GM18873 (cell line): Measurements from ENCODE around the gene KDM3B.

Source experiments
- ATAC-seq: cut with Tn5 transposase; IDR thresholded peaks from one replicate; pipeline ENCODE4 v1.9.1; 2021; ENCODE audit warnings: mild to moderate bottlenecking, moderate library complexity, moderate number of reproducible peaks; ENCODE audit not compliant: unreplicated experiment, low FRiP score

Gene KDM3B

GRCh38 chr5:138448481-138449398 is 96.3 kb downstream of the KDM3B start:
- no peak for ATAC-seq

GRCh38 chr5:138449501-138450239 is 97.2 kb downstream of the KDM3B start:
- ATAC-seq: no peak

GRCh38 chr5:138450971-138451370 is 98.5 kb downstream of the KDM3B start:
- no peak for ATAC-seq

DNA sequence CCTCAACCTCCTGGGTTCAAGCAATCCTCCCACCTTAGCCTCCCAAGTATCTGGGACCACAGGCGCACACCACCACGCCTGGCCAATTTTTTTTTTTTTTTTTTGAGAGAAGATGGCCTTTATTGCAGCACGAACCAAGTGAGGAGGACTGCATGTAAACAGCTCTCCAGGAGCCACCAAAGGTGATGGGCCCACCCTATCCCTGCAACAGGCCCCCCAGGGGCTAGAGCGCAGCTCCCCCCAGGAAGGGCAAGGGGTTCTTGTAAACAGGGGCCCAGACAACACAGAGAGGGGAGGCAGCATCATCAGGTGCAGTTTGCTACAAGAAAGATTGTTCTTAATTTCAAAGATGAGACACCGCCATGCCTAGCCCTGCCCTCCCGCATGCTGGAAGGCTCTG is 100.2 kb downstream of the KDM3B start:
- ATAC-seq: no peak

- ATAC-seq: no peak
Observed at GRCh38 chr5:138453590-138453989, 101.1 kb downstream of the KDM3B start.

- no peak for ATAC-seq
Observed at GRCh38 chr5:138454121-138454520, 101.6 kb downstream of the KDM3B start.

- no peak for ATAC-seq
Observed at GRCh38 chr5:138455232-138455930, 102.9 kb downstream of the KDM3B start.

DNA sequence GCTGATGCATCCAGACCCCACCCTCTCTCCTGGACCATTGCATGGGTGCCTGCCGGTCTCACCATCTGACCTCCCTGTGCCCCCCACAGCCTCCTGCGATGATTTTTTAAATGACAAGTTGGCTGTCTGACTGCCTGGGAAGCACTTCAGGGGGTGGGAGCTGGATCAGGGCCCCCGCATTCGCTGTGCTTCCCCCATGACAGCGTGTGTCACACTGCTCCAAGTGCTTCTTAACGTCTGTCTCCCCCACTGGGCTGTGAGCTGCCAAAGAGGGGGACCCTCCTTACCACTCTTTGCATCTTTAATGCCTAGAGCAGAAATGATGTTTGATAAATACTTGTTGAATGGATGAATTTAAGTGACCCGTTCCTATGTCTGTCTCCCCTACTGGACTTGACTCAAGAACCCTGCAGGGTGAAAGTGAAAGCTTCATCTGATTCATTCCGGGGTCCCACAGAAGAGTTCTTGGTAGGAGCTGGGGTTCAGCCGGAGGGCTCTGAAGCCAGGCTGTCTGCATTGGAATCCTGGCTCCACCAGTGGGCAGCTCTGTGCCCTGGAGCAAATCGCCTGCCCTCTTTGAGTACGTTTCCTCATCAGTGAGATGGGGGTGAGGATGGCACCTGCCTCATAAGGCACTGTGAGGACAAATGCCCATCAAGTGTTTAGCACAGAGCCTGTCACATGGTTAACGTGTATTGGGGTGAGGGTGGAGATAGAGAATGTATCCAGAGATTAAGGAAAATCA is 105.2 kb downstream of the KDM3B start:
- no peak for ATAC-seq

DNA sequence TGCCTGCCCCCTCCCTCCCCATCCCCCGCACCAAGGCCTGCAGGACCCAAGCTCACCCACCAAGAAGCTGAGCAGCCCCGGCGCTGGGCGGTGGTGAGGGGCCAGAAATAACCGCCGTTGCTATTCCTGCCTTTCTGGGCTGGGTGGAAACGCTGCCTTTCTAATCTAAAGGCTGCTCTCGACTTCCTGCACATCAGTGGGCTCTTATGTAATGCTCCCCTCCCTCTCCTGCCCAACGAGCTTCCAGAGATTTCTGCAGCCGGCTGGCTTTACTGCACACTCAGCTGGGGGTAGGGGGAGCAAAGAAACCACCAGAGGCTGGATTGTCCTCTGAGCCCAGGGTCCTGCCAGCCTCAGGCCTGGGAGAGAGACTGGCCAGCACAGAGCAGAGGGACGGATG is 105.9 kb downstream of the KDM3B start:
- no peak for ATAC-seq

GRCh38 chr5:138458856-138459255 is 106.4 kb downstream of the KDM3B start:
- ATAC-seq: no peak

DNA sequence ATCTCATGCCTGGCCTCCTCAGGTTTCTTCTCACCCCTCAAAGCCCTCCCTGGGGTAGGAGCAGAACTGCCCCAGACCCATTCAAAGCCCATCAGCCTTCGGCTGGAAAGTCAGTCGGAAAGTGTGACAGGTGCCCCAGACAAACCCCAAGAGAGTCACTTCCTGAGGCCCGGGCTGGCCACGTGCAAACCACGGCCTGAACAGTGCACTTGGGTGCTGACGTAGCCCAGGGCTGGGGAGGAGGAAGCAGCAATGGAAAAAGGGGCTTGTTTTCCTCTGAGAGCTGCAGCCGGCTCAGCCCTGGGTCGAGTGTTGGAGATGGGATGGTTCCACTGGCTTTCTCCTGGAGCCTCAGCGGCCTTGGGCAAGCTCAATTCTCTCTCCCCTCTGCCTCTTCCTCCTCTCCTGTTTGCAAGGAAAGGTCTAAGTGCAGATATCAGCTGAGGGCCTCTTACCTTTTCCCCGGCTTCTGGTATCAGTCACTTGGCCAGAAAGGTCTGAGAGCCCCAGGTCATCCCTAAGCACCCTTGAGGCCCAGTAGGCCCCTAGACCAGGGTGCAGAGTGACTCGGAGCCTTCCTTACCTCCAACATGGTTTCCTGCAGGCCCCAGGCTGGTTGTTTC is 106.9 kb downstream of the KDM3B start:
- no peak for ATAC-seq

DNA sequence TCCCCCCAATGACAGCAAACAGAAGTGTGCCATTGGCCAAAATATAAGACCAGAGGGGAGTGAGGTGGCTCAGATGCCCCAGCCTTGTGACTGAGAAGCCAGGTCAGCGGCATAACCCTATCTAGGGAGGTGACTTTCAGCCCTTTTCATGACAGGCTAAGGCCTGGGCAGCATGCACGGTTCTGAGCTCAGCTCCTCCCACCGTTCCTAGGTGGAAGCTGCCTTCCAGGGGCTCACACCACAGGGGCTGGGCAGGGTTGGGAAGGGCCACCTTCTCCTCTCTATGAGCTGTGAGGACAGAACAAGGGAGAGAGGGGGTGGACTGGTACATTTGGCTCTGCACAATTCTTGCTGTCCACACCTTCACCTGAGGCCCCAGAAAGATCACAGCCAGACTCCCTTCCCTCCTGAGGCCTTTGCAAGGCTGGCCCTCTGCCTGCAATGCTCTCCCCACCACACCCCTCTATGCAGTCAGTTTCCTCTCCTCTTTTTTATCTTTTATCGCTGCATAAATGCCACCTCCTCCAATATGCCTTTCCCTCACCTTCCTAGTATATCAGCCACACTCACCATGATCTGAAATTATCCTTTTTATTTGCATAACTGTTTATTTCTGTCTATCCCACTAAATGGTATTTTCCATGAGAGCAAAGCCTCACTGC is 107.7 kb downstream of the KDM3B start:
- no peak for ATAC-seq

- ATAC-seq: no peak
Observed at GRCh38 chr5:138461343-138462125, 109.0 kb downstream of the KDM3B start.

DNA sequence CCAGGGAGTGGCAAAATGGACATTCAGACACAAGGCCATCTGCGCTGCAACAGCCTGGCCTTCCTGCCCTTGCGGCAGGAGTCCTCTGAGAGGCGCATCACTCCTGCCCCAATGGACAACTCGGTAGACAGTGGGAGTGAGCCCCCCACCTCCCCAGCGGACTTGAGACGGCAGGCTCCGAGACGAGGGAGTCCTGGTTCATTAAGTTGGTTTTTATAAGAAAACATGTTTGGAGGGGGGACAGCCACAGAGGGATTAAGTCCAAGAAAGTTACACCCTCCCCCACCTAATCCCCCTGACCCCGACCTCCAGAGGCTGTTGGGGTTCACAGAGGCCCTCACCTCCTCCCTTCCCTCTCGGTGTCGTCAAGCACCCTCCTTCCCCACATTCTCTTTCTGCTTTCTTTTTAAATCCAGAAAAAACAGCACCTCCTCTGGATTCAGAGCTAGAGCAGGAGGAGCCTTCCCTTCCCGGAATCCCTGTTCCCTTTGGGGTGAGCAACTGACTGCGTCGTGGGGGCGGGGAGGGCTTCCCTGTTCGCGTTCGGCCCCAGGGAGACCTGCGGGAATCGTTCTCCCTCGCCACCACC is 111.0 kb downstream of the KDM3B start:
- ATAC-seq: no peak

- ATAC-seq: peak; percentile 36
Observed at GRCh38 chr5:138464008-138464387, 111.5 kb downstream of the KDM3B start.

- peak; percentile 76 for ATAC-seq
Observed at GRCh38 chr5:138464388-138465260, 112.1 kb downstream of the KDM3B start.
